AG04449 (cell line): ENCODE data around the gene VKORC1L1.

Experiments used
- CTCF ChIA-PET: fragments of 350-600 bp; formaldehyde crosslinking; extraction: SDS; loops from one replicate; lab custom pipeline; 2021; ENCODE audit warnings: antibody characterized with exemption; lab: Yijun Ruan, JAX
- POLR2A ChIA-PET: fragments of 400-600, 350-600 bp; formaldehyde crosslinking; extraction: SDS; loops from one replicate; lab custom pipeline; 2020; ENCODE audit warnings: antibody characterized with exemption, inconsistent platforms; lab: Yijun Ruan, JAX
- DNase-seq: peaks from one replicate; pipeline ENCODE4 v3.0.0-alpha.2; 2010; ENCODE audit warnings: low read depth, low spot score
- H3K4me3 ChIP-seq: 2 replicates; pipeline ENCODE4 v1.5.1; 2011; ENCODE audit warnings: low read depth, mild to moderate bottlenecking, control low read depth, low read length
- TF ChIP-seq, protein P1 (sequence below): IDR thresholded peaks from one replicate; pipeline ENCODE4 v1.5.1; 2011; ENCODE audit warnings: mild to moderate bottlenecking, moderate library complexity, low read length, control low read depth, inconsistent platforms; ENCODE audit not compliant: insufficient read depth; ENCODE audit errors: missing control alignments

Gene VKORC1L1

GRCh38 chr7:65946904-65947303 is 74.0 kb downstream of the VKORC1L1 start:
- no peak overlapping the region for H3K4me3 ChIP-seq
- ChIA-PET CTCF (no interaction called here), POLR2A (no interaction called here)
- DNase-seq, result no peak
- TF ChIP-seq, protein P1, sequence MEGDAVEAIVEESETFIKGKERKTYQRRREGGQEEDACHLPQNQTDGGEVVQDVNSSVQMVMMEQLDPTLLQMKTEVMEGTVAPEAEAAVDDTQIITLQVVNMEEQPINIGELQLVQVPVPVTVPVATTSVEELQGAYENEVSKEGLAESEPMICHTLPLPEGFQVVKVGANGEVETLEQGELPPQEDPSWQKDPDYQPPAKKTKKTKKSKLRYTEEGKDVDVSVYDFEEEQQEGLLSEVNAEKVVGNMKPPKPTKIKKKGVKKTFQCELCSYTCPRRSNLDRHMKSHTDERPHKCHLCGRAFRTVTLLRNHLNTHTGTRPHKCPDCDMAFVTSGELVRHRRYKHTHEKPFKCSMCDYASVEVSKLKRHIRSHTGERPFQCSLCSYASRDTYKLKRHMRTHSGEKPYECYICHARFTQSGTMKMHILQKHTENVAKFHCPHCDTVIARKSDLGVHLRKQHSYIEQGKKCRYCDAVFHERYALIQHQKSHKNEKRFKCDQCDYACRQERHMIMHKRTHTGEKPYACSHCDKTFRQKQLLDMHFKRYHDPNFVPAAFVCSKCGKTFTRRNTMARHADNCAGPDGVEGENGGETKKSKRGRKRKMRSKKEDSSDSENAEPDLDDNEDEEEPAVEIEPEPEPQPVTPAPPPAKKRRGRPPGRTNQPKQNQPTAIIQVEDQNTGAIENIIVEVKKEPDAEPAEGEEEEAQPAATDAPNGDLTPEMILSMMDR, result no peak

GRCh38 chr7:65951837-65952578 is 79.1 kb downstream of the VKORC1L1 start:
- CTCF ChIA-PET, result no interaction called here

DNA sequence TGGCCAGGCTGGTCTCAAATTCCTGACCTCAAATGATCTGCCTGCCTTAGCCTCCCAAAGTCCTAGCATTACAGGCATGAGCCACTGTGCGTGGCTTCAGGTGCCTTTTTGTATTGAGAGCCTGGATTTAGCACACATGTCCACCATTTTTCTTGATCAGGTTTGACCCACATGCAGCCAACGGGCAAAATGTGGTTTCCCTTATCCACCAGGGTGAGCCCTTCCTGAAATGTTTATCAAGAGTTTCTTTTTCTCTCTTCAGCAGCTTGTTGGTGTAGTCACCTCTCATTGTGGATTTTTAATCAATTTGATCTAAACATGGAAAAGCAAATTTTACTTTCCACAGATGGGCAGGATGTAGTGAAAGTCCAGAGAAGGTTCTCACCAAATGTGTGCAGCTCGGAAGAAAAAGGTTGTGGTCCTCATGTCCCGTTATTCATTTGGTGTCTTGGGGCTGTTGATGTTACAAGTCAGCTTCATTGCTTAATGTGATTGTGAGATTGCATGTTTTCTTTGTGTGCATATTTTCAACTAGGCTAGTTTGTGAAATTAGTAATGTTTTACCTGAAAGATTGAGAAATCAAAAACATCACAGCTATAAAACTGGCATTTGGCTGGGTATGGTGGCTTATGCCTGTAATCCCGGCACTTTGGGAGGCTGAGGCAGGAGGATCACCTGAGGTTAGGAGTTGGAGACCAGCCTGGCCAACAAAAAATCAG is 80.3 kb downstream of the VKORC1L1 start:
- ChIA-PET CTCF (no interaction called here), POLR2A (no interaction called here)
- H3K4me3 ChIP-seq, result no peak overlapping the region
- DNase-seq, result no peak
- TF ChIP-seq, protein P1, result no peak

More at GRCh38 chr7:65951837-65952578, 79.1 kb downstream of the VKORC1L1 start:
- POLR2A ChIA-PET, result no interaction called here
- DNase-seq, result no peak
- TF ChIP-seq, protein P1, result no peak
- no peak overlapping the region for H3K4me3 ChIP-seq

DNA sequence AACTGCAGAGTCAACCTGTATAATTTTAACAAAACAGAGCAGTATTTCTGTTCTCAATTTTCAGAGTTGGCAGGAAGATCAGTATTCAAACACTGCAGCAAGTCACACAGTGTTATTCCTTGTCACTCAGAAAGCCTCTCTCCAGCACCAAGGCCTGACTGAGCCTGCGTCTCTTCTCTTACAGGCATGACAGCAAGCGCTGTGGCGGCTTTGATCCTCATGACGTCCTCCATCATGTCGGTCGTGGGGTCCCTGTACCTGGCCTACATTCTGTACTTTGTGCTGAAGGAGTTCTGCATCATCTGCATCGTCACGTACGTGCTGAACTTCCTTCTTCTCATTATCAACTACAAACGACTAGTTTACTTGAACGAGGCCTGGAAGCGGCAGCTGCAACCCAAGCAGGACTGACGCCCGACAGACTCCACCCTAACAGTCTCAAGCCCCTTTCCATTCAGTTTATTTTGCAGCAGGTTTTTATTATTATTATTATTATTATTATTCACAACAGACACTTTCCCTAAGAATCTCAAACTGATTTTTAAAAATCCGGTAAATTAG is 81.1 kb downstream of the VKORC1L1 start:
- CTCF ChIA-PET, result no interaction called here

GRCh38 chr7:65955718-65956117 is 82.8 kb downstream of the VKORC1L1 start:
- TF ChIP-seq, protein P1, result no peak
- POLR2A ChIA-PET, result no interaction called here
- no peak overlapping the region for H3K4me3 ChIP-seq
- CTCF ChIA-PET, result no interaction called here
- DNase-seq, result no peak

More for the DNA sequence above, 81.1 kb downstream of the VKORC1L1 start:
- POLR2A ChIA-PET, result no interaction called here
- DNase-seq, result no peak
- H3K4me3 ChIP-seq, result no peak overlapping the region
- TF ChIP-seq, protein P1, result no peak
